ENCODE measurements around the gene BANK1.

DNA sequence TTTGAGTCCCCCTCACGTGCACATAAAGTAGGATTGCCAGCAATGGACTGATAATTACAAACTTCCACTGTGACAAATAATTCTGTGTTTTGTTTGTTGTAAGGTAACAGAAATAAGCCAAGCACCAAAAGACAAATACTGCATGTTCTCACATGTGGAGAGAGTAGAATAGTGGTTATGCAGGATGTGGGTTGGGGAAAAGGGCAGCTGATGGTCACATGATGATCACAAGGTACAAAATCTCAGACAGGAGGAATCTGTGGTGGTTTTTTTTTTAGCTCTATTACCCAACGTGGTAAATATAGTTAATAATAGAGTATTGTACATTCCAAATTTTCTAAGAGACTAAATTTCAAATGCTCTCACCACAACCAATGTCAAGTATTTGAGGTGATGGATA lies 182.3 kb downstream of the BANK1 start:
- TF ChIP-seq CTCF (IDR thresholded peaks at IDR 0.05) (no peak), EP300 (IDR thresholded peaks at IDR 0.05) (no peak), POLR2A (IDR thresholded peaks at IDR 0.05) (no peak), POLR2AphosphoS5 (IDR thresholded peaks at IDR 0.05) (no peak)

Data from stomach (tissue), 4 donors.